Neural cell (in vitro differentiated cells): ENCODE measurements around the gene GAB4. TPM values are rescaled to one million over a fixed set of nuclear protein-coding genes. Genes with fewer than 3 reads are reported as not detected.

Experiments used
- H2AFZ ChIP-seq: fragments of 200-600, 300-800 bp; sonication (generic), shearing (Covaris generic); 2 replicates; pipeline ENCODE4 v1.6.0; 2014; ENCODE audit warnings: low read depth, mild to moderate bottlenecking, antibody characterized with exemption, low read length, moderate library complexity
- H3F3A ChIP-seq: fragments of 200-600 bp; shearing (Covaris generic); 2 replicates; pipeline ENCODE4 v1.6.1; 2016; ENCODE audit warnings: mild to moderate bottlenecking, moderate library complexity, mixed read lengths, antibody characterized with exemption, low read length; ENCODE audit not compliant: insufficient read depth, poor library complexity, severe bottlenecking
- H3K27ac ChIP-seq: fragments of 200-600, 300-800 bp; sonication (generic), shearing (Covaris generic); 2 replicates; pipeline ENCODE4 v1.5.1; 2014; ENCODE audit warnings: mild to moderate bottlenecking, low read length, moderate library complexity
- H3K27me3 ChIP-seq: fragments of 300-800, 200-600 bp; sonication (generic), shearing (Covaris generic); 2 replicates; pipeline ENCODE4 v1.6.0; 2014; ENCODE audit warnings: mild to moderate bottlenecking, low read depth, low read length, moderate library complexity; ENCODE audit not compliant: insufficient read depth
- H3K36me3 ChIP-seq: fragments of 300-800, 200-600 bp; sonication (generic), shearing (Covaris generic); 2 replicates; pipeline ENCODE4 v1.5.1; 2014; ENCODE audit warnings: mild to moderate bottlenecking, antibody characterized with exemption, low read length, moderate library complexity; ENCODE audit not compliant: insufficient read depth
- H3K4me2 ChIP-seq: fragments of 300-800, 200-600 bp; sonication (generic), shearing (Covaris generic); 2 replicates; pipeline ENCODE4 v1.6.0; 2014; ENCODE audit warnings: mild to moderate bottlenecking, low read length
- H3K4me3 ChIP-seq: fragments of 300-800, 200-600 bp; sonication (generic), shearing (Covaris generic); 2 replicates; pipeline ENCODE4 v1.5.1; 2014; ENCODE audit warnings: mild to moderate bottlenecking, low read length, moderate library complexity
- H3K79me2 ChIP-seq: fragments of 200-600 bp; shearing (Covaris generic); replicated peaks from 2 replicates; pipeline ENCODE4 v1.6.0; 2014; ENCODE audit warnings: mild to moderate bottlenecking, low read length, moderate library complexity; ENCODE audit not compliant: insufficient read depth
- H3K9ac ChIP-seq: fragments of 300-800, 200-600 bp; sonication (generic), shearing (Covaris generic); 2 replicates; pipeline ENCODE4 v1.6.1; 2016; ENCODE audit warnings: mild to moderate bottlenecking, low read length, mixed read lengths
- H3K9me2 ChIP-seq: fragments of 200-600 bp; shearing (Covaris generic); 2 replicates; pipeline ENCODE4 v1.6.1; 2016; ENCODE audit warnings: mild to moderate bottlenecking, low read length, mixed read lengths; ENCODE audit not compliant: insufficient read depth
- H3K9me3 ChIP-seq: fragments of 200-600, 300-800 bp; sonication (generic), shearing (Covaris generic); 2 replicates; pipeline ENCODE4 v1.6.1; 2016; ENCODE audit warnings: mild to moderate bottlenecking, mixed run types, low read length, moderate library complexity, mixed read lengths
- H4K20me1 ChIP-seq: fragments of 200-600 bp; shearing (Covaris generic); 2 replicates; pipeline ENCODE4 v1.6.1; 2016; ENCODE audit warnings: mild to moderate bottlenecking, mixed run types; ENCODE audit not compliant: insufficient read depth
- EP300 ChIP-seq: fragments of 450-650 bp; conservative IDR thresholded peaks from 2 replicates; pipeline ENCODE4 v1.6.1; 2014; ENCODE audit warnings: antibody characterized with exemption, mild to moderate bottlenecking, moderate library complexity; ENCODE audit not compliant: poor library complexity, severe bottlenecking
- EZH2 ChIP-seq: fragments of 200-600, 300-800 bp; shearing (Covaris generic), sonication (generic); IDR thresholded peaks from 2 replicates; pipeline ENCODE4 v1.6.1; 2014; ENCODE audit warnings: antibody characterized with exemption, low read length, borderline replicate concordance, mild to moderate bottlenecking; ENCODE audit not compliant: insufficient read depth, poor library complexity, severe bottlenecking
- MXI1 ChIP-seq: fragments of 450-650 bp; conservative IDR thresholded peaks from 2 replicates; pipeline ENCODE4 v1.6.1; 2014; ENCODE audit warnings: antibody characterized with exemption, mild to moderate bottlenecking; ENCODE audit not compliant: poor library complexity, severe bottlenecking
- POLR2AphosphoS5 ChIP-seq: IDR thresholded peaks from 2 replicates; pipeline ENCODE4 v1.6.1; 2012
- RAD21 ChIP-seq: fragments of 450-650 bp; conservative IDR thresholded peaks from 2 replicates; pipeline ENCODE4 v1.6.1; 2014; ENCODE audit warnings: antibody characterized with exemption, mild to moderate bottlenecking, moderate library complexity
- SMC3 ChIP-seq: fragments of 450-650 bp; conservative IDR thresholded peaks from 2 replicates; pipeline ENCODE4 v1.6.1; 2014; ENCODE audit warnings: antibody characterized with exemption, mild to moderate bottlenecking, moderate library complexity; ENCODE audit not compliant: poor library complexity
- TAF1 ChIP-seq: IDR thresholded peaks from 2 replicates; pipeline ENCODE4 v1.6.1; 2012; ENCODE audit warnings: low read depth
- polyA plus RNA-seq: library from polyadenylated mRNA; depleted of rRNA; stranded (reverse); fragments of >200 nt; gene quantifications from 2 replicates; pipeline ENCODE4 v1.2.3, GENCODE V29; 2014
- TF ChIP-seq, protein P1 (sequence below): fragments of 450-650 bp; IDR thresholded peaks from 2 replicates; pipeline ENCODE4 v1.5.1; 2014; ENCODE audit warnings: antibody characterized with exemption, mild to moderate bottlenecking, moderate library complexity; ENCODE audit not compliant: poor library complexity, severe bottlenecking
- TF ChIP-seq, protein P2 (sequence below): IDR thresholded peaks from 2 replicates; pipeline ENCODE4 v1.6.1; 2012; ENCODE audit warnings: borderline replicate concordance

GAB4 gene
- polyA plus RNA-seq, 1 donor from 2014 or later, result not detected

DNA sequence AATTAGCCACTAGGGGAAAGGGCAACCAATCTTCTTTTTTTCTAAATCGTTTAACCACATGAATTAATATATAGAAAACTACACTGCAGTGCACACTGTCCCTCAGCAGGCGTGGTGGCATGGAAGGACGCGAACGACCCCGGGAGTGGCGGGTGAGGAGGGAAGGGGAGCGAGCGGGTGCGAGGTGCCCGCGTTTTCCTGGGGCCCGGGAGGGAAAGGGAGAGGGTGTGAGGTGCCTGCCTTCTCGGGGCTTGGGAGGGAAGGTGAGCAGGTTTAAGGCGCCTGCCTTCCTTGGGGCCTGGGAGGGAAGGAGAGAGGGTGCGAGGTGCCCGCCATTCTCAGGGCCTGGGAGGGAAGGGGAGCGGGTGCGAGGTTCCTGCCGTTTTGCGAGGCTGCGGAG is 765 bp downstream of the GAB4 start:
- no peak overlapping the region for H3K27ac ChIP-seq
- no peak overlapping the region for H3K4me3 ChIP-seq
- H3K9me3 ChIP-seq, result peaks cover 3% of the 10 kb centered on the region
- H3K27me3 ChIP-seq, result no peaks in the 10 kb centered on the region
- H3K79me2 ChIP-seq, result no peaks in the 10 kb centered on the region
- H3F3A ChIP-seq, result no peaks in the 10 kb centered on the region
- no peak overlapping the region for H3K9ac ChIP-seq
- TF ChIP-seq MXI1 (no peak), TAF1 (no peak), EP300 (no peak), EZH2 (no peak), SMC3 (no peak), RAD21 (no peak), POLR2AphosphoS5 (no peak)
- no peaks in the 10 kb centered on the region for H3K9me2 ChIP-seq
- H3K36me3 ChIP-seq, result no peaks in the 10 kb centered on the region
- H2AFZ ChIP-seq, result no peak overlapping the region
- no peaks in the 10 kb centered on the region for H4K20me1 ChIP-seq
- H3K4me2 ChIP-seq, result no peak overlapping the region

DNA sequence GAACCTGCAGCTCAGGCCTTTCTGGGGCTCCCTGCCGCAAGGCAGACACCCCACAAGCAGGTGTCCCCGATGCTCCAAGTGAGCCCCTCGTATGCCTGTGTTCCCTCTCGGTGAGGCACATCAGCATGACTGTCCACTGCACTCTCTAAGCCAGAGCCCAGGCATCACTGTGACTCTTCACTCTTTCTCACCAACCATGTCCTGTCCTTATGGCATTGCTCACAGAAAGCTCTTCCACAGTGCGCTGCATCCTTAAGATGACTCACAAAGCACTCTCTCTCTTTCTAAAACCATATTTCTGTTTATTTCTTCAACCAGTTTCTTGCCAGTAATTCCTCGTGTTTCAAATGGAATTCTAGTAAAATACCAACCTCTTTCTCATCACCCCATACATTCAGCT is 18.1 kb downstream of the GAB4 start:
- Histone ChIP-seq H3K9me3 (no peaks in the 10 kb centered on the region), H3K36me3 (no peaks in the 10 kb centered on the region), H3K27ac (no peak overlapping the region), H3K9me2 (no peaks in the 10 kb centered on the region), H3K79me2 (no peaks in the 10 kb centered on the region), H2AFZ (no peak overlapping the region), H3F3A (no peaks in the 10 kb centered on the region), H4K20me1 (no peaks in the 10 kb centered on the region), H3K4me2 (no peak overlapping the region), H3K9ac (no peak overlapping the region), H3K4me3 (no peak overlapping the region), H3K27me3 (no peaks in the 10 kb centered on the region)
- TF ChIP-seq EZH2 (no peak), SMC3 (no peak), EP300 (no peak)

DNA sequence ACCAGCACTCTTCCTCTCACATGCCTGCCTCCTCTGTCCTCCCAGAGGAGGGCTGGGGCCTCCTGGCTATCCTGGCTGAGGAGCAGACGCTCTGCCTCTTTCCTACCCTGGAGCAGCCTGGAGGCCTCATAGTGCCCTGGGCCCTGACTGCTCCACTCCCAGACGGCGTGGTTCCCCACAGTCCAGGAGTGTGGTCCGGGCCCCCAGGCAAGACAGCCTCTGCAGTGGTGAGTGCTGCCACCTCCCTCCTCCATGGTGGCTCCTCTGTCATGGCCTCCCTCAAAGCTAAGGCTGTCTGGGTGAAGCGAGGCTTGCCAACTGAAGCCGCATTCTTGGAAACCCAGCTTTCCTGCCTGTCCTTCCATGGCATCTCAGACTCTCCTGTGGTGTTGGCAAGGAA is 19.8 kb downstream of the GAB4 start:
- Histone ChIP-seq H3K4me2 (no peak overlapping the region), H3K9ac (no peak overlapping the region), H3K9me2 (no peaks in the 10 kb centered on the region), H3K36me3 (no peaks in the 10 kb centered on the region), H3K27me3 (no peaks in the 10 kb centered on the region), H3K9me3 (no peaks in the 10 kb centered on the region), H3K27ac (no peak overlapping the region), H3F3A (no peaks in the 10 kb centered on the region), H4K20me1 (no peaks in the 10 kb centered on the region), H3K79me2 (no peaks in the 10 kb centered on the region), H2AFZ (no peak overlapping the region), H3K4me3 (no peak overlapping the region)
- TF ChIP-seq SMC3, result no peak
- TF ChIP-seq TAF1, result no peak
- TF ChIP-seq EP300, result no peak
- no peak for TF ChIP-seq MXI1
- no peak for TF ChIP-seq RAD21
- no peak for TF ChIP-seq POLR2AphosphoS5
- TF ChIP-seq, protein P1, sequence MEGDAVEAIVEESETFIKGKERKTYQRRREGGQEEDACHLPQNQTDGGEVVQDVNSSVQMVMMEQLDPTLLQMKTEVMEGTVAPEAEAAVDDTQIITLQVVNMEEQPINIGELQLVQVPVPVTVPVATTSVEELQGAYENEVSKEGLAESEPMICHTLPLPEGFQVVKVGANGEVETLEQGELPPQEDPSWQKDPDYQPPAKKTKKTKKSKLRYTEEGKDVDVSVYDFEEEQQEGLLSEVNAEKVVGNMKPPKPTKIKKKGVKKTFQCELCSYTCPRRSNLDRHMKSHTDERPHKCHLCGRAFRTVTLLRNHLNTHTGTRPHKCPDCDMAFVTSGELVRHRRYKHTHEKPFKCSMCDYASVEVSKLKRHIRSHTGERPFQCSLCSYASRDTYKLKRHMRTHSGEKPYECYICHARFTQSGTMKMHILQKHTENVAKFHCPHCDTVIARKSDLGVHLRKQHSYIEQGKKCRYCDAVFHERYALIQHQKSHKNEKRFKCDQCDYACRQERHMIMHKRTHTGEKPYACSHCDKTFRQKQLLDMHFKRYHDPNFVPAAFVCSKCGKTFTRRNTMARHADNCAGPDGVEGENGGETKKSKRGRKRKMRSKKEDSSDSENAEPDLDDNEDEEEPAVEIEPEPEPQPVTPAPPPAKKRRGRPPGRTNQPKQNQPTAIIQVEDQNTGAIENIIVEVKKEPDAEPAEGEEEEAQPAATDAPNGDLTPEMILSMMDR, result no peak
- TF ChIP-seq EZH2, result no peak
- TF ChIP-seq, protein P2, sequence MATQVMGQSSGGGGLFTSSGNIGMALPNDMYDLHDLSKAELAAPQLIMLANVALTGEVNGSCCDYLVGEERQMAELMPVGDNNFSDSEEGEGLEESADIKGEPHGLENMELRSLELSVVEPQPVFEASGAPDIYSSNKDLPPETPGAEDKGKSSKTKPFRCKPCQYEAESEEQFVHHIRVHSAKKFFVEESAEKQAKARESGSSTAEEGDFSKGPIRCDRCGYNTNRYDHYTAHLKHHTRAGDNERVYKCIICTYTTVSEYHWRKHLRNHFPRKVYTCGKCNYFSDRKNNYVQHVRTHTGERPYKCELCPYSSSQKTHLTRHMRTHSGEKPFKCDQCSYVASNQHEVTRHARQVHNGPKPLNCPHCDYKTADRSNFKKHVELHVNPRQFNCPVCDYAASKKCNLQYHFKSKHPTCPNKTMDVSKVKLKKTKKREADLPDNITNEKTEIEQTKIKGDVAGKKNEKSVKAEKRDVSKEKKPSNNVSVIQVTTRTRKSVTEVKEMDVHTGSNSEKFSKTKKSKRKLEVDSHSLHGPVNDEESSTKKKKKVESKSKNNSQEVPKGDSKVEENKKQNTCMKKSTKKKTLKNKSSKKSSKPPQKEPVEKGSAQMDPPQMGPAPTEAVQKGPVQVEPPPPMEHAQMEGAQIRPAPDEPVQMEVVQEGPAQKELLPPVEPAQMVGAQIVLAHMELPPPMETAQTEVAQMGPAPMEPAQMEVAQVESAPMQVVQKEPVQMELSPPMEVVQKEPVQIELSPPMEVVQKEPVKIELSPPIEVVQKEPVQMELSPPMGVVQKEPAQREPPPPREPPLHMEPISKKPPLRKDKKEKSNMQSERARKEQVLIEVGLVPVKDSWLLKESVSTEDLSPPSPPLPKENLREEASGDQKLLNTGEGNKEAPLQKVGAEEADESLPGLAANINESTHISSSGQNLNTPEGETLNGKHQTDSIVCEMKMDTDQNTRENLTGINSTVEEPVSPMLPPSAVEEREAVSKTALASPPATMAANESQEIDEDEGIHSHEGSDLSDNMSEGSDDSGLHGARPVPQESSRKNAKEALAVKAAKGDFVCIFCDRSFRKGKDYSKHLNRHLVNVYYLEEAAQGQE, result no peak
